Stimulated activated effector memory CD8-positive, alpha-beta T cell treated with anti-CD3 and anti-CD28 coated beads, Interleukin-12 subunit alpha, Interleukin-12 subunit beta, amount 100 ng/mL, for 72 hours (primary cell): Measurements from ENCODE around the gene FADS3.
A peak's percentile ranks its signal among the peaks of the same experiment; 100 is the strongest.

ENCODE experiments used
- ATAC-seq: fragments of 150-1000 bp; cut with Tn5 transposase; 2 replicates; pipeline ENCODE4 v1.10.0; 2021
- DNase-seq, 2 donors: peaks; one replicate each; pipeline ENCODE4 v3.0.0; 2021 to 2022; ENCODE audit warnings: low spot score in 2 of 2
- H3K27ac Mint-ChIP-seq: one replicate; pipeline ENCODE4 v1.8.0; 2022; ENCODE audit warnings: mild to moderate bottlenecking, mixed read lengths
- H3K36me3 Mint-ChIP-seq: one replicate; pipeline ENCODE4 v1.8.0; 2022; ENCODE audit warnings: mild to moderate bottlenecking, mixed read lengths
- H3K4me1 Mint-ChIP-seq: one replicate; pipeline ENCODE4 v1.8.0; 2022; ENCODE audit warnings: mixed read lengths
- H3K4me3 Mint-ChIP-seq: one replicate; pipeline ENCODE4 v1.8.0; 2022; ENCODE audit warnings: mild to moderate bottlenecking, mixed read lengths
- H3K9me3 Mint-ChIP-seq: one replicate; pipeline ENCODE4 v1.8.0; 2022; ENCODE audit warnings: mixed read lengths

Gene FADS3

DNA sequence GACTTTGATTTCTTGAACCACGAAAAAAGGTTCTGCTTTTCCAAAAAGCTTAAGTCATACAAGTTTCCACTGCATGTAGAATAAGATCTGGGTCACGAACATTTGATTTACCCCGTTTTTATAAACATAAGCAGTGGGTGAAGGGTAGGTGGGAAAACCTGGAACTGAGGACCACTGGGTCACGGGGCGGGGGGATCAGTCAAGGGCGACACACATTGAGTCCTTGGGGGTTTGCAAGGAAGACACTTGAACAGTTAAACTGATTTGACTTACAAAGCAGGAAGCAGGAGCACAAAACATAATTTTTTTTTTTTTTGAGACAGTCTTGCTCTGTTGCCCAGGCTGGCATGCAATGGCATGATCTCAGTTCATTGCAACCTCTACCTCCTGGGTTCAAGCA, 10.9 kb downstream of the FADS3 start:
- Mint-ChIP-seq H3K36me3 (no peaks in the 10 kb centered on the region), H3K4me1 (no peaks in the 10 kb centered on the region), H3K9me3 (no peaks in the 10 kb centered on the region), H3K4me3 (no peak overlapping the region), H3K27ac (peak overlapping the region; percentile 57)
- no peak for ATAC-seq
- DNase-seq: no peak

DNA sequence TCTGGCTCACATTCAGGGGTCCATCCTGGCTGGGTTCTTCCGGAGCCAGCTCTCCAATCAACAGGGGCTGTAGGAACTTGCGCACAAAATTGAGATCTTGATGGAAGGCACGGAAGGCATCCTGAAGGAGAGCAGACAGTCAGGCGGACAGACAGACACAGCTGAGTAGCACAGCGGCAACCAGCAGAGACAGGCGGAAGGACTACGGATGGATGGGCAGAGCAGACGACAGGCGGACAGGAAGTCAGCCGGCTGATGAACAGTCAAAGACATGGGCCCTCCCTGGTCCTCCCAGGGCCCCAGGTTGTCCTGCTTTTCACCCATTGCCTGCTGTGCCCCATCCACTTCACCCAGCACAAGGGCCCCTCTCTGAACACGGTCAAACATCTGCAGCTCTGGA, 11.3 kb downstream of the FADS3 start:
- H3K4me3 Mint-ChIP-seq: no peak overlapping the region
- ATAC-seq: no peak
- DNase-seq: no peak
- no peaks in the 10 kb centered on the region for H3K36me3 Mint-ChIP-seq
- peak overlapping the region; percentile 57 for H3K27ac Mint-ChIP-seq
- H3K4me1 Mint-ChIP-seq: no peaks in the 10 kb centered on the region
- no peaks in the 10 kb centered on the region for H3K9me3 Mint-ChIP-seq

DNA sequence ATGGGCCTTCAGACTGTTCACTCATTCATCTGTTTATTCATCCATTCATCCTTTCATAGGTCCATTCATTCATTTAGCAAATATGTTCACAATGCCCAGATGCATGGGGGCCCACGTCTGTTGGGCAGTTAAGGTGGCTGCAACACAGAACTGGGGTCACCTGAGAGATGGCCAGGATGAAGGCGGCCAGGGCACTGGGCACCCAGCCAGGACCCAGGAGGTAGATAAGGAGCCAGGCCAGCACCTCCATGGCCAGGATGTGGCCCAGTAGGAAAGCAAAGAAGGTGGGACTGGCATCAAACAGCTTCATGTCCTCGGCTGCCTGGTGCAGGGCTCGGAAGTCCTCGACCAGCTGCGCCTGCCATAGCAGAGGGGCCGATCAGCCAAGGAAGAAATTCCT, 12.2 kb downstream of the FADS3 start:
- no peak overlapping the region for H3K4me3 Mint-ChIP-seq
- no peak overlapping the region for H3K27ac Mint-ChIP-seq
- peaks cover 4% of the 10 kb centered on the region for H3K36me3 Mint-ChIP-seq
- no peak for DNase-seq
- no peaks in the 10 kb centered on the region for H3K9me3 Mint-ChIP-seq
- no peak for ATAC-seq
- no peaks in the 10 kb centered on the region for H3K4me1 Mint-ChIP-seq

DNA sequence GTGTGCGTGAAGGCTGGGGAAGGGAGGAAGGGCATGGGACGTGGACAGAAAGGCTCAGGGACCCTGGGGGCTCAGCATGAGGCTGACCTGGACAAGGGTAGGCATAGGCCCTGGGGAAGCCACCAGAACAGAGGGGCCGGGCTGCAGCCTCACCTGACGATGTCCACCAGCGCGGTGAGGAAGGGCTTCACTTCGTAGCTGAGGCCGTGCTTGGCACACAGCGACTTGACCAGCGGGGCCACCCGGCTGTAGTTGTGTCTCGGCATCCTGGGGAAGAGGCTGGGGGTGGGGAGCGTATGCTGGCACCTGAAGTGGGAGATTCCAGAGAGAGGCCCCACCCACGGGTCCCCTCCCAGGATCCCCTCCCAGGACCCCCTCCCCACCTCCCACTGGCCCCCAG, 15.6 kb downstream of the FADS3 start:
- ATAC-seq: no peak
- Mint-ChIP-seq H3K27ac (no peak overlapping the region), H3K4me1 (peaks cover 6% of the 10 kb centered on the region), H3K36me3 (peaks cover 5% of the 10 kb centered on the region), H3K9me3 (no peaks in the 10 kb centered on the region), H3K4me3 (no peak overlapping the region)
- no peak for DNase-seq

DNA sequence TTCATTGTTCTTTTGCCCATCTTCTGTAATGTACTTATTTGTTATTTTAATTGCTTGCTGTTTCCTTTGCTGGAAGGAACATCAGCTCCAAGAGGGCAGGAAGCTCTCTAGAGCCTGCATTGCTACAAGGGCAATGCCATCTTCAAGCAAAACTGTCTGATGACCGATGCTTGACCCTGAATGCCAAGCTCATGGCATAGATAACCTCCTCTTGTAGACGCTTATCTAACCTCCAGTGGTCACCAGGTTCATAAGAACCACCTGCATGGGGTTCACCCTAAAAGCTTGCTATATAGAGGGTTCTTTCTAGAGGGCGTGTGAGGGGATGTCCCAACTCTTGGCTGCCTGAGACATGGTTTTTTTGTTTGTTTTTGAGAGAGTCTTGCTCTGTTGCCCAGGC, 16.5 kb downstream of the FADS3 start:
- DNase-seq: no peak
- H3K4me3 Mint-ChIP-seq: no peak overlapping the region
- ATAC-seq: no peak
- no peak overlapping the region for H3K27ac Mint-ChIP-seq
- no peaks in the 10 kb centered on the region for H3K9me3 Mint-ChIP-seq
- peaks cover 6% of the 10 kb centered on the region for H3K4me1 Mint-ChIP-seq
- H3K36me3 Mint-ChIP-seq: peaks cover 7% of the 10 kb centered on the region

DNA sequence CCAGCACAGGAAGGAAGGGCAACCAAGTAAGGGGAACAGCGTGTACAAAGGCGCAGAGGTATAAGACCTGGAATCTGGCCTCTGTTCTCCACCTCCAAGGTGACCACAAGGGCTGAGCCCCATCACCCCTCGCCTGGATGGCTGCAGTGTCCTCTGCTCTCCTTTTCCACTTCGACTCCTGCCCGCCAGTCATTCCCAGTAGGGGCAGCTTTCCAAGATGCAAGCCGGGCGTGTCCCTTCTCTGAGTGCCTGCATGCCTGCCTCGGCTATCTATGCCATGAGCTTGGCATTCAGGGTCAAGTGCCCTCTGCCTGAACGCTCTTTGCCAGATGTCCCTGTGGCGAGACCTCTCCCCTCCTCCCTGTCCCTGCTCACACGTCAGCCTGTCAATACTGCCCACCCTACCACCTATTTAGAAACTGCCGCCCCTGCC, 17.0 kb downstream of the FADS3 start:
- H3K4me3 Mint-ChIP-seq: no peak overlapping the region
- peaks cover 12% of the 10 kb centered on the region for H3K36me3 Mint-ChIP-seq
- no peak overlapping the region for H3K27ac Mint-ChIP-seq
- H3K9me3 Mint-ChIP-seq: no peaks in the 10 kb centered on the region
- H3K4me1 Mint-ChIP-seq: peaks cover 6% of the 10 kb centered on the region
- ATAC-seq (no peak), DNase-seq (no peak)

DNA sequence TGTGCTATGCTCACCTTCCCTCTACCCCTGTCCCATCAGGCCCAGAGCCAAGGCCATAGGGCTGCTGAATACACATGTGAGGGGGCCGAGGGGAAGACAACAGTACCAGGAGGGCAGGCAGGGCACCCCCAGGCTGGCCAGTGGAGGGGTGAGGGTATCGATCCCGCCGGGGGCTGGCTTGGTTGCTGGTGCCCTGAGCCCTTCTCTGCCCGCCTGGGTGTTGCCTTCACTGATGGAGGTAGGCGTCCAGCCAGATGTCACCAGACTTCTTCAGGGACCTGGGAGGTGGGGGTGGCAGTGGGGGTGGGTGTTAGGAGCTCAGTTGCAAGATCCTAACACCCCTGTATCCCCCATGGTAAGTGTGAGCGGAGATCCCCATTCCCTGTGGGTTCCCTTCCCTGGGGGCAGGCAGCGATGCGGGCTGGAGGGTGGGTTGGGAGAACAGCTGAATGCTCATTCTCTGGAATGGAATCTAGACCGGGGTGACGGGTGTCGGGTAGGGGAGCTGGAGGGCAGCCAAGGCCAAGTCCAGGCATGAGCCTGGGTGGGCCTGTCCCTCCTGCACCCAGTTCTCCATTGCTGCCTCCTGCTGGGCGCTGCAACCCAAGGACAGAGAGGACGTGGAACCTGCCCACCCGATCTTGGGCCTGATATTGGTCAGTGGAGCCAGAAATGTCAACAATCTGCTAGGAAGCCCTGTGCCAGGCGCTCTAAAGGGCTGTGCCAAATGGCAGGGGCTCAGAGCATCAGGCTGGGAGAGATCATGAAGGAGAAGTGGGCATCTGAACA, 17.6 kb downstream of the FADS3 start:
- Mint-ChIP-seq H3K9me3 (no peaks in the 10 kb centered on the region), H3K4me1 (peaks cover 6% of the 10 kb centered on the region), H3K36me3 (peaks cover 12% of the 10 kb centered on the region), H3K27ac (no peak overlapping the region), H3K4me3 (no peak overlapping the region)
- ATAC-seq (no peak), DNase-seq (no peak)

DNA sequence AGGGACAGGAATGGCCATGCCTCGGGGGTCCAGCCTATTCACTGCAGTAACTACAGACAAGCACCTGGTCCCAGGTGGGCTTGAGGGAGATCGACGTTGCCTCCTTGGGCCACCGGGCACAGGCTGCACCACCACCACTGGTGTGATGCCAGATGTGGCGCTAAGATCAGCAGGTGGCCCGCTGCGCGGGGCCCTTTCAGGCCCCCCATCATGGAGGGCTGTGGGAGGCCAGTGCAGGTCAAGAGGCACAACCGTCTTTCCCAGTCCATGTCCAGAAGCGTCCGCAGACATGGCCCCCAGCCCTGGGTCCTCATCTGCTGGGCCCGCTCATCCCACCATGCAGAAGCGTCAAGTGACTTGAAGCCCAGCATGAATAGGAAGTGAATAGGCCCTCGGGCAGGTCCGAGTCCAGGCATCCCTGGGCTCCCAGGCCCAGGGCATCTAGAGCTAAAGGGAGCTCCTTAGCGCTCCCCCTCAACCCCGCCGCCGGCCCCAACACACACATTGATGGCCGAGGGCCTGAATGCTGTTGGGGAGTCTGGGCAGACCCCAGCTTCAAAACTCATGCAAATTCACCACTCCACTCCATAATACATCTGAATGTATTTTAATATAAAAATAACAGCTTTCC, 18.3 kb downstream of the FADS3 start:
- H3K9me3 Mint-ChIP-seq: no peaks in the 10 kb centered on the region
- peaks cover 6% of the 10 kb centered on the region for H3K4me1 Mint-ChIP-seq
- DNase-seq (no peak), ATAC-seq (no peak)
- peaks cover 12% of the 10 kb centered on the region for H3K36me3 Mint-ChIP-seq
- no peak overlapping the region for H3K4me3 Mint-ChIP-seq
- no peak overlapping the region for H3K27ac Mint-ChIP-seq

DNA sequence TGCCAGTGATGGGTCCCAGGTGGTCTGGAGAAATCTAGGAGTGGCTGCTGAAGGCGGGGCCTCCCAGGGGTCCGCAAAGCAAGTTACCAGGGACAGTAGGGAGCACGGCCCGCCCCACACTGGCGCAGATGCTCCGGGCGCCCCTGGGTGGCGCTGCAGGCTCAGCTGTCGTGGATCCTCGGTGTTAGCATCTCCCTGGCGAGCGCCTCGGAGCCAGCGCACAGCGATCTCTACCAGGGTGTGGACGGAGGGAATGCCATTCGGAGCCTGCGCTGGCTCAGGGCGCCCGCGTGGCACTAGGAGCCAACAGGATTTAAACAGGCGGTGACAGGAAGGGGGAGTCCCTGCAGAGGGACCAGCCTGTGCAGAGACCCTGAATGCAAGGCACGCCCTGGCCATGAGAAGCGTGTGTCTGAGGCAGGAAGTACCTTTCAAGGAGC, 20.2 kb downstream of the FADS3 start:
- Mint-ChIP-seq H3K27ac (peak overlapping the region; percentile 63), H3K4me3 (peak overlapping the region; percentile 59), H3K36me3 (peaks cover 12% of the 10 kb centered on the region), H3K9me3 (no peaks in the 10 kb centered on the region), H3K4me1 (peaks cover 6% of the 10 kb centered on the region)
- ATAC-seq: peak; percentile 87
- DNase-seq: peak; percentile 72 to 82

DNA sequence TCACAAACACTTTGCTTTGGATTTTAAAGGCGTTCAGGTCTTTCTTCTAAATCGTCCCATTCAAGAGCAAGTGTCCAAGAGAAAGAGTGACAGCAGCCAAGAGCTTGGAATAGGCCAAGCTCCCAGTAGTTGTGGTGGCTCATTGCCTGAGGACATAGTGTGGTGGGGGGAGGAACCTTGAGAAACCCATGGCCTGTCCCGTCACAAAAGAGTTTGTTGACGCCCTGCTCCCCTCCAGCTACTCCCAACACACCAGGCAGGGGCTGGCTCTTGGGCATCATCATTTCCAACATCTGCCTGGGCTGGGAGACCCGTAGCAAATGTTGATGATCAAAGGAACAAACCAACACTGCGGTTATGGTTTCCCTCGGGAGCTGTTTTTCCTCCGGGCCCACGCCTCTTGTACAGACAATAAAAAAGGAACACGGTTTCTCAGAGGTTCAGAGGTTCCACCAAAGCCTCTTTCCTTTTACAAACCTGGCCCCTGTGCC, 20.8 kb downstream of the FADS3 start:
- Mint-ChIP-seq H3K4me1 (peaks cover 6% of the 10 kb centered on the region), H3K36me3 (peaks cover 18% of the 10 kb centered on the region), H3K4me3 (peak overlapping the region; percentile 59), H3K9me3 (no peaks in the 10 kb centered on the region), H3K27ac (peak overlapping the region; percentile 63)
- ATAC-seq (no peak), DNase-seq (no peak)

DNA sequence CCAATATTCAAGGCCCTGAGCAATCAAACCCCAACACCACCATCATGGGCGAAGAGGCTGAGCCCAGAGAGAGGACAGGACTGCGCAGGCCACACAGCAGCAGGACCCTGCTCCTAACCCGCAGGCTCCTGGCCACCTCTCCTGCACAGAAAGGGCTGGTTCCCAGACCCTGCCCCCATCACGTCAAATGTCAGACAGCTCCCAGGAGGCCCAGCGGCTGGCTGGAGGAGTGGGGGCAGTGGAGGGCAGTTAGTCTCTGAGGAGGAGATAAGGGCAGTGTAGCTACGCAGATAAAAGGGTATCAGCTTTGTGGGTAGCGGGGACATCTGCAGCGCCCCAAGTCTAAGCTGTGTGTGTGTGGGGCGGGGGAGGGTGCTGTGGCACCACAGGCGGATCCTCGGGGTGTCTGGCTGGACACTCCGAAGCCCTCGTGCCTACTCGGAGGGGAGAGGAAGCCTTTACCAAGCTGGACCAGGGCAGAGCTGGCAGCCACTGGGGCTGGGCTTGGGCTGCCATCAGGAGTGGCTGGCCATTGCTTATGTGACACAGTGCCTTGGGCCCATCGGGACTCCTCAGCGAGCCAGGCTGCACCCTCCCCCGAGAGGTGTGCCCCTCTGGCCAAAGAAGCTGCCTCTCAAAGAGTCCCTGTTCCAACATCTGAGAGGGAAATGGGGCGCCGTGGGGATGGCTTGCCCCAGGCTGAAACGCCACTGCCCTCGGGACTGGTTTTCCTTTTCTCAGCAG, 21.5 kb downstream of the FADS3 start:
- no peak overlapping the region for H3K4me3 Mint-ChIP-seq
- no peaks in the 10 kb centered on the region for H3K9me3 Mint-ChIP-seq
- H3K27ac Mint-ChIP-seq: no peak overlapping the region
- ATAC-seq: no peak
- H3K36me3 Mint-ChIP-seq: peaks cover 24% of the 10 kb centered on the region
- peaks cover 6% of the 10 kb centered on the region for H3K4me1 Mint-ChIP-seq
- DNase-seq: no peak

DNA sequence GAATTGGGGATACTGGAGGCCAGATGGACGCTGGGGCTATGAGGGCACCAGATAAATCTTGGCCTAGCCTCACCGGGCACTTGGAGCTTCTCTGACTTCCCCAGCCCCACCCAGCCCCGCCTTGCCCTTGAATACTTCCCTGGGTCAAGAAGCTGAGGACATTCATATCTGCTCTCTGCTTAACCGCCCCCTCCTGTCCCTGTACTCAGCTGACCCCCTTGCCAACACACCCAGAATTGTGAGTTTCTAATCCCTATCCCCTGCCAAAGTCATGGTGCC, 22.0 kb downstream of the FADS3 start:
- H3K27ac Mint-ChIP-seq: no peak overlapping the region
- no peak for ATAC-seq

DNA sequence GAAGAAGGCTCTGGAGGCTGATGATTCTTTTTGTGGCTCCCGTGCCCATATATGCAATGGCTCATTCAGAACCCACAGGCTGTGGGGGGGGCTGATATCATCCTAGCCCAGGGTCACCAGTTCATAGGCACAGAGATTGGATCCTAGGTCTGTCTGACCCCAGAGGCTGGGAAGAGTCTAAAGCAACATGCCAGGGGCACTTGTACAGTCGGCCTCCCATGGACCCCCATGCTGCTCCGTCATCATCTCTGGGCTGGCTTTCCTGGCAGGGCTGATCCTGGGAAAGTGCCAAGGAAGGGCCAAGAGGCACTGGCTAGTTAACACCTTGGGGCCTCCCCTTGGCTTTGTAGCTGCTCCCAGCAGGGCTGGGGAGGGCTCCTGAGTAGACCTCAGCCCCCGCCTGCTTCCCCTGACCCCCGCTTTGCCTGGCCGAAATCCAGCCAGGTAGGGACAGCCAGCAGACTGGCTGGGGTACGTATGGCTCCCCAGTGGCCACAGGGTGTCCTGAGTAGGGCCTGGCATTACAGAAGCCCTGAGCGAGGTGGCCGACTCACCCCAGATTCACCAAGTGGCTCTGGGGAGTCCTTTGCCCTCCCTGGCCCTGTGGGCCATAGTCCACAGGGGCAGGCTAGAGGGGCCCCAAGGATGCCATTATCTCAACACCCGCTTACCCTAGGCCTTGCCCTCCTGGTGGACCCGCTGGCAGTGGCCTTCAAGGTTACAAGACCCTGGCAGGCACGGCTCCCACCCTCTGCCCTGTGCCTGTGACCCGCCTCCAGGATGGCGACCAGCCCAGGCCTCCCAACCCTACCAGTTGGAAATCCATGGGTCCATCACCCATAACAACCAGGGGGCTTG, 22.5 kb downstream of the FADS3 start:
- DNase-seq (no peak), ATAC-seq (no peak)
- peaks cover 25% of the 10 kb centered on the region for H3K36me3 Mint-ChIP-seq
- H3K27ac Mint-ChIP-seq: no peak overlapping the region
- H3K4me1 Mint-ChIP-seq: peaks cover 6% of the 10 kb centered on the region
- H3K4me3 Mint-ChIP-seq: no peak overlapping the region
- H3K9me3 Mint-ChIP-seq: no peaks in the 10 kb centered on the region

More for the DNA sequence above, 22.0 kb downstream of the FADS3 start:
- DNase-seq: no peak
- Mint-ChIP-seq H3K36me3 (peaks cover 28% of the 10 kb centered on the region), H3K9me3 (no peaks in the 10 kb centered on the region), H3K4me3 (no peak overlapping the region), H3K4me1 (peaks cover 6% of the 10 kb centered on the region)

DNA sequence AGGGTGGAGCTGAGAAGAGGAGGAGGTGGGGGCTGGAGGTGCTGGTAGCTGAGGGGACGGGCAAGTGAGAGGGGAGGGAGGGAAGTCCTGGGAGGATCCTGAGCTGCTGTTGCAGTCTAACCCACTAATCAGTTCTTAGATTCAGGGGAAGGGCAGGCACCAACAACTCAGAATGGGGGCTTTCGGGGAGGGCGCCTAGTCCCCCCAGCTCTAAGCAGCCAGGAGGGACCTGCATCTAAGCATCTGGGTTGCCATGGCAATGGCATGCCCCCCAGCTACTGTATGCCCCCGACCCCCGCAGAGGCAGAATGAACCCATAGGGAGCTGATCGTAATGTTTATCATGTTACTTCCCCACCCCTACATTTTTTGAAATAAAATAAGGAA, 24.4 kb downstream of the FADS3 start:
- no peaks in the 10 kb centered on the region for H3K9me3 Mint-ChIP-seq
- peak overlapping the region; percentile 60 for H3K27ac Mint-ChIP-seq
- H3K36me3 Mint-ChIP-seq: peaks cover 40% of the 10 kb centered on the region
- ATAC-seq (no peak), DNase-seq (no peak)
- no peak overlapping the region for H3K4me3 Mint-ChIP-seq
- peaks cover 6% of the 10 kb centered on the region for H3K4me1 Mint-ChIP-seq
